CD1c-positive myeloid dendritic cell (primary cell): ENCODE measurements around the gene RARB.

ENCODE experiments used
- DNase-seq: peaks from one replicate; pipeline ENCODE4 v3.0.0-alpha.2; 2016; ENCODE audit errors: extremely low spot score

RARB gene

GRCh38 chr3:25472731-25473130 lies 44.7 kb downstream of the RARB start:
- no peak for DNase-seq

GRCh38 chr3:25473246-25473645 lies 45.2 kb downstream of the RARB start:
- DNase-seq: no peak

GRCh38 chr3:25474052-25474451 lies 46.0 kb downstream of the RARB start:
- no peak for DNase-seq

GRCh38 chr3:25476639-25477038 lies 48.6 kb downstream of the RARB start:
- DNase-seq: no peak

GRCh38 chr3:25478211-25478757 lies 50.2 kb downstream of the RARB start:
- DNase-seq: no peak

- DNase-seq: no peak
Observed at GRCh38 chr3:25478964-25479726, 51.1 kb downstream of the RARB start.

- DNase-seq: no peak
Observed at GRCh38 chr3:25479727-25480010, 51.6 kb downstream of the RARB start.

- no peak for DNase-seq
Observed at GRCh38 chr3:25480811-25481210, 52.7 kb downstream of the RARB start.

- no peak for DNase-seq
Observed at GRCh38 chr3:25481386-25481785, 53.3 kb downstream of the RARB start.

GRCh38 chr3:25483456-25483855 lies 55.4 kb downstream of the RARB start:
- no peak for DNase-seq

- DNase-seq: no peak
Observed at GRCh38 chr3:25485673-25486072, 57.6 kb downstream of the RARB start.

- DNase-seq: no peak
Observed at GRCh38 chr3:25486932-25487331, 58.9 kb downstream of the RARB start.

GRCh38 chr3:25489858-25490593 lies 62.0 kb downstream of the RARB start:
- DNase-seq: no peak

- no peak for DNase-seq
Observed at GRCh38 chr3:25493246-25493645, 65.2 kb downstream of the RARB start.

GRCh38 chr3:25493786-25494185 lies 65.7 kb downstream of the RARB start:
- no peak for DNase-seq

- DNase-seq: no peak
Observed at GRCh38 chr3:25495304-25495703, 67.2 kb downstream of the RARB start.

- no peak for DNase-seq
Observed at GRCh38 chr3:25495726-25496253, 67.7 kb downstream of the RARB start.

GRCh38 chr3:25497096-25497495 lies 69.0 kb downstream of the RARB start:
- no peak for DNase-seq

GRCh38 chr3:25500706-25501210 lies 72.7 kb downstream of the RARB start:
- no peak for DNase-seq

- DNase-seq: no peak
Observed at GRCh38 chr3:25502233-25502632, 74.2 kb downstream of the RARB start.

- DNase-seq: no peak
Observed at GRCh38 chr3:25503898-25504301, 75.8 kb downstream of the RARB start.

- no peak for DNase-seq
Observed at GRCh38 chr3:25505581-25505980, 77.5 kb downstream of the RARB start.

GRCh38 chr3:25507811-25508210 lies 79.7 kb downstream of the RARB start:
- no peak for DNase-seq
